Fibroblast of pulmonary artery (primary cell): ENCODE data around the gene THAP2.

ENCODE experiments used
- DNase-seq: peaks from one replicate; pipeline ENCODE4 v3.0.0-alpha.2; 2010; ENCODE audit warnings: low read depth
- H3K4me3 ChIP-seq: replicated peaks from 2 replicates; pipeline ENCODE4 v1.5.1; 2011; ENCODE audit warnings: low read depth, mild to moderate bottlenecking, control low read depth, low read length, moderate library complexity
- CTCF ChIP-seq: IDR thresholded peaks from 2 replicates; pipeline ENCODE4 v1.5.1; 2011; ENCODE audit warnings: mild to moderate bottlenecking, control low read depth, low read length, inconsistent platforms; ENCODE audit errors: missing control alignments

The THAP2 gene

GRCh38 chr12:71727958-71728357, 63.9 kb downstream of the THAP2 start:
- H3K4me3 ChIP-seq, result no peak overlapping the region
- DNase-seq, result no peak
- TF ChIP-seq CTCF, result no peak
